Thyroid gland (tissue), 4 donors: ENCODE data around the gene CABLES2.

Experiments
- CTCF ChIP-seq, 6 experiments: fragments of 200-600 bp in 3 of 6; fragments of 450-650 bp in 3 of 6; sonication (generic) in 3 of 6; IDR thresholded peaks; one replicate each; pipeline ENCODE4 v1.5.1; 2016 to 2019; ENCODE audit warnings: antibody characterized with exemption in 6 of 6, mild to moderate bottlenecking in 2 of 6, inconsistent platforms in 1 of 6, moderate library complexity in 1 of 6
- POLR2A ChIP-seq, 2 donors: fragments of 450-650 bp; IDR thresholded peaks; one replicate each; pipeline ENCODE4 v1.6.1; 2017; ENCODE audit warnings: antibody characterized with exemption in 2 of 2, mild to moderate bottlenecking in 2 of 2, moderate library complexity in 1 of 2

- TF ChIP-seq POLR2A (IDR thresholded peaks at IDR 0.05), result no peak
- TF ChIP-seq CTCF (IDR thresholded peaks at IDR 0.05), result no peak
These were observed 5.7 kb downstream of the CABLES2 start for GRCh38 chr20:62401331-62401779.
